Breast epithelium (tissue), 3 donors: ENCODE data around the gene ILDR2.

Experiments used
- CTCF ChIP-seq, 3 donors: fragments of 450-650 bp; IDR thresholded peaks; one replicate each; pipeline ENCODE4 v1.5.1; 2016 to 2017; ENCODE audit warnings: antibody characterized with exemption in 3 of 3, mild to moderate bottlenecking in 3 of 3, moderate library complexity in 3 of 3
- POLR2A ChIP-seq: fragments of 450-650 bp; IDR thresholded peaks from one replicate; pipeline ENCODE4 v1.6.1; 2016; ENCODE audit warnings: antibody characterized with exemption, mild to moderate bottlenecking, moderate library complexity
- POLR2AphosphoS5 ChIP-seq, 3 donors: sonication (generic); formaldehyde crosslinking; IDR thresholded peaks; one replicate each; pipeline ENCODE4 v1.6.1; 2017; ENCODE audit warnings: antibody characterized with exemption in 3 of 3

- TF ChIP-seq POLR2AphosphoS5 (IDR thresholded peaks at IDR 0.05) = no peak
- no peak for TF ChIP-seq CTCF (IDR thresholded peaks at IDR 0.05)
- TF ChIP-seq POLR2A = no peak
Observed at GRCh38 chr1:166978821-166979220, 3.5 kb upstream of the ILDR2 start.
